NCI-H1694 treated with DMSO at 0.1 percent for 48 hours (cell line): ENCODE data around the gene PMS1.
"Not testable (repeated sequence)": the region's sequence is repeated elsewhere in the genome, so short reads cannot be mapped to it uniquely, and the experiment has no call there.

ENCODE experiments used
- DNase-seq: peaks from one replicate; lab custom pipeline; 2025; lab: John Stamatoyannopoulos, UW

PMS1 gene

GRCh38 chr2:189865826-189866225 is 81.6 kb downstream of the PMS1 start:
- no peak for DNase-seq

DNA sequence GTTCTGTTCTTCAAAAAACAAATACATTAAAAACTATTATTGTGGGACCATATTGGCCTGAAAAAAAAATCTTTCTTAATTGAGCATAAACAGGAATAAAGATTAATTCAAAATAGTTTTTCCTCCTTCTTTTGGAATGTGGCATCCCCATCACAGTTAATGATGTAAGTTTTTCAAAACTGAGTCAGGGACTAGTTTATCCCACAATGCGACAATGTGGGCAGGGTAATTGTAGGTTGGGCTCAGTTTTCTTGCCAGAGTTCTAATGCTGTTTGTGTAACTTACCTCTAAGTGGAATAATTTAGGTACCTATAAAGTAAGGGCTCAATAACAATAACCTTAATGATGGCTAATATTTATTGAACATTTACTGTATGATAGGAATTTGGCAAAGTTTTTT is 82.0 kb downstream of the PMS1 start:
- DNase-seq, result no peak

- DNase-seq, result no peak
Observed at GRCh38 chr2:189868896-189869295, 84.6 kb downstream of the PMS1 start.

DNA sequence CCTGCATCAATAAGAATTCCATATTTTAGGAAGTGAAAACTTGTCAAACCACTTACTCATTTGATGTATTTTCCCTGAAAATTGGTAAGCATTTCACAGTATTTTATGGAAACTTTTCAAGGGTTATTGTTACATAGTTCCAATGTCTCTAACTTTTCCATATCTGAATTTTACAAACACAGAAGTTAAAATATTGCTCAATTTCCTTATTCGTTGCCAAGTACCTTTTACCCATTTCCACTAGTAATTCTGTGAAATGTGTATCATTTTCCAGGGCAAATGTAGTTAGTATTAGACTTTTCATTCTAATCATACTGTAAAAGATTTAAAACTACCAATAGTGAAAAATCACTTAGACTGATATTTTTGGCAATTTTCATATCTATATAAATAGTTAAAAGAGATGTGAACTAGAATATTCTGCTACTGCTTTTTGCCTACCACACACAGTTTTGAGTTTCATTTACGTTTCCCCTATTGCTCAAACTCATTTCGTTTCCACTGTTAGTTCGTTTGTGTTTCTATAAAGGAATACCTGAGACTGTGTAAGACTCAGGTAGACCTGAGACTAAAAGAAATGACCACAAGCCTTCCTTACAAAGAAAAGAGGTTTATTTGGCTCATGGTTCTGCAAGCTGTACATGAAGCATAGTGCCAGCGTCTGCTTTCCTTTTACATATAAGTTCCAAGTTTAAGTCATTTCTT is 86.3 kb downstream of the PMS1 start:
- no peak for DNase-seq

DNA sequence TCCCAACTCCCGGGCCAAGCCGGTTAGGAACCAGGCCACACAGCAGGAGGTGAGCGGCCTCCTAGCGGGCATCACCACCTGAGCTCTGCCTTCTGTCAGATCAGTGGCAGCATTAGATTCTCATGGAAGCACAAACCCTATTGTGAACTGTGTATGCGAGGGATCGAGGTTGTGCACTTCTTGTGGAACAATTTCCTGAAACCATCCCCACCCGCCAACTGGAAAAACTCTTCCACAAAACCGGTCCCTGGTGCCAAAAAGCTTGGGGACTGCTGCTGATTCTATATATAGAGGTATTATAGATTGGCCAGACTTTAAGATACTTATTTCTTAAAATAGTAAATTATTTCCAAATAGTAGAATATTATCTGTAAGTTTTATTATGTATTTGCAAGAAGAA is 89.4 kb downstream of the PMS1 start:
- no peak for DNase-seq

GRCh38 chr2:189874586-189875320 is 90.5 kb downstream of the PMS1 start:
- no peak for DNase-seq

- DNase-seq, result no peak
Observed at GRCh38 chr2:189876271-189876670, 92.0 kb downstream of the PMS1 start.

GRCh38 chr2:189879716-189880081 is 95.4 kb downstream of the PMS1 start:
- DNase-seq, result no peak

- no peak for DNase-seq
Observed at GRCh38 chr2:189880429-189880828, 96.2 kb downstream of the PMS1 start.

DNA sequence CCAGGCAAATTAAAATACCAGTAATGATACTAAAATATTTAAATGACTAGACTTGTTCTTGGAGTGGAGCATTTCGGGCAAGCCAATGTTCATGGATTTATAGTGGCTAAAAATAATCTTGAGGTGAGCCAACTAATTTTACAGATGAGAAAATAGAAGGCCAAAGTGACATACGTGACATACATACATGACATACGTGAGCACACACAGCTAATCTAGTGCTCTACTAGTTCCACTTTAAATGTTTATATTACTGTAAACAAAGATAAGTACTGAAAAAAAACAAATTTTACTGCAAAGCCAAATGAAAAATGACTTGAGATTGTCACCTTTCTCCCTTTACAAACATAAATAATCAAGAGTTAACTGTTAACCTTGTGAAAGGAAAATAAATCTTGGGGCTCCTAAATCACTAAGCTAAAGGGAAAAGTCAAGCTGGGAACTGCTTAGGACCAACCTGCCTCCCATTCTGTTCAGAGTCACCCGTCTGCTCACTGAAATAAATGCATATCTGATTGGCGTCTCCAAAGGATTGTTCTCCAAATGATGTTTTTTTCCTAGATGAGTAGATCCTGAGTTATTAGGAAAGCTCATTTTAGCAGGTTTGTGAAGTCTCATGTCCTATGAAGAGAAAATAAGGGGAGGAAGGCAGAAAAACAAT is 96.7 kb downstream of the PMS1 start:
- no peak for DNase-seq

GRCh38 chr2:189885368-189885767 is 101.1 kb downstream of the PMS1 start:
- DNase-seq, result no peak

DNA sequence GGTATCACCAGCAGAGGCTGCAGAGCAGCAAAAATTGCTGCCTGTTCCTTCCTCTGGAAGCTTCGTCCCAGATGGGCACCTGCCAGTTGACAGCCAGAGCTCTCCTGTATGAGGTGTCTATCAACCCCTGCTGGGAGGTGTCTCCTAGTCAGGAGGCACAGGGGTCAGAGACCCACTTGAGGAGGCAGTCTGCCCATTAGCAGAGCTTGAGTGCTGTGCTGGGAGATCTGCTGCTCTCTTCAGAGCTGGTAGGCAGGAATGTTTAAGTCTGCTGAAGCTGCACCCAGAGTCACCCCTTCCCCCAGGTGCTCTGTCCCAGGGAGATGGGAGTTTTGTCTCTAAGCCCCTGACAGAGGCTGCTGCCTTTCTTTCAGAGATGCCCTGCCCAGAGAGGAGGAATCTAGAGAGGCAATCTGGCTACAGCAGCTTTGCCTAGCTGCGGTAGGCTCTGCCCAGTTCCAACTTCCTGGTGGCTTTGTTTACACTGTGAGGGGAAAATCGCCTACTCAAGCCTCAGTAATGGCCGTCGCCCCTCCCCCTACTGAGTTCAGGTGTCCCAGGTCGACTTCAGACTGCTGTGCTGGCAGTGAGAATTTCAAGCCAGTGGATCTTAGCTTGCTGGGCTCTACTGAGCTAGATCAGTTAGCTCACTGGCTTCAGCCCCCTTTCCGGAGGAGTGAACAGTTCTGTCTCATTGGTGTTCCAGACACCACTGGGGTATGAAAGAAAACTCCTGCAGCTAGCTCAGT is 108.5 kb downstream of the PMS1 start:
- DNase-seq, result not testable (repeated sequence)

GRCh38 chr2:189896809-189897208 is 112.6 kb downstream of the PMS1 start:
- DNase-seq, result no peak

- no peak for DNase-seq
Observed at GRCh38 chr2:189899101-189899500, 114.9 kb downstream of the PMS1 start.

GRCh38 chr2:189900726-189901125 is 116.5 kb downstream of the PMS1 start:
- DNase-seq, result no peak

- no peak for DNase-seq
Observed at GRCh38 chr2:189901664-189902063, 117.4 kb downstream of the PMS1 start.

DNA sequence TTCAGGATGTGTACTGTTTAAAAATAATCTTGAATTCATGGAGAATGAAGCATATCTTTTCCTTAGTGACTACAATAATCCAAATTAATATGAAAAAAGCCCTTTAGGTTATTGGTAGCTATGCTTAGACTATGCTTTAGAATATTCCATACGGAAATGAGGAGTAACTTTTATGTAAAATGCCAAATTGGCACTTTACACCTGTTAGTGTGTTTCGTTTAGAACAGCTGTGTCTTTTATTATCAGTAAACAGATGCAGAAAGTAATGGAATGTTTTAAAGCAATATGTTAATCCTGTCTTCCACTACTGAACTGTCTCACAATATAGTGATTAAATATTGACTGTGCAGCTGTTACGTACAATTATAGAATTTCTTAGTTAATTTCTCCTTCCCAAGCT is 129.6 kb downstream of the PMS1 start:
- no peak for DNase-seq

GRCh38 chr2:189916651-189917050 is 132.4 kb downstream of the PMS1 start:
- no peak for DNase-seq
